DND-41 (cell line): ENCODE results near the gene BACH1.
A peak's percentile ranks its signal among the peaks of the same experiment; 100 is the strongest.

Experiments used
- ATAC-seq: fragments of 200-7000 bp; cut with Tn5 transposase; 3 replicates; pipeline ENCODE4 v1.9.1; 2021; ENCODE audit warnings: low read depth; ENCODE audit not compliant: insufficient read depth
- DNase-seq: peaks from one replicate; pipeline ENCODE4 v3.0.0-alpha.2; 2020
- H2AFZ ChIP-seq: 2 replicates; pipeline ENCODE4 v1.6.0; 2012; ENCODE audit warnings: low read depth, low read length
- H3K27ac ChIP-seq: 2 replicates; pipeline ENCODE4 v1.5.1; 2012; ENCODE audit warnings: low read length, inconsistent platforms
- H3K27me3 ChIP-seq: fragments of 200-600 bp; sonication (generic); 2 replicates; pipeline ENCODE4 v1.6.0; 2012; ENCODE audit warnings: low read length, mild to moderate bottlenecking, inconsistent platforms; ENCODE audit not compliant: insufficient read depth, poor library complexity
- H3K36me3 ChIP-seq: 2 replicates; pipeline ENCODE4 v1.5.1; 2012; ENCODE audit warnings: low read length, inconsistent platforms; ENCODE audit not compliant: insufficient read depth
- H3K4me1 ChIP-seq: 2 replicates; pipeline ENCODE4 v1.5.1; 2012; ENCODE audit warnings: mild to moderate bottlenecking, low read length; ENCODE audit not compliant: insufficient read depth
- H3K4me2 ChIP-seq: 2 replicates; pipeline ENCODE4 v1.6.0; 2012; ENCODE audit warnings: mild to moderate bottlenecking, moderate library complexity, low read length, inconsistent platforms; ENCODE audit not compliant: insufficient read depth
- H3K4me3 ChIP-seq, 2 experiments: fragments of 200-600 bp in 1 of 2; shearing (Covaris generic) in 1 of 2; 2 replicates each; pipeline ENCODE4 v1.5.1; 2012 to 2016; ENCODE audit warnings: inconsistent platforms in 2 of 2, low read length in 2 of 2, mild to moderate bottlenecking in 2 of 2, low read depth in 1 of 2, moderate library complexity in 1 of 2
- H3K79me2 ChIP-seq: 2 replicates; pipeline ENCODE4 v1.6.0; 2012; ENCODE audit warnings: low read length, inconsistent platforms; ENCODE audit not compliant: insufficient read depth
- H3K9ac ChIP-seq: 2 replicates; pipeline ENCODE4 v1.6.0; 2012; ENCODE audit warnings: low read depth, mild to moderate bottlenecking, inconsistent platforms, low read length, moderate library complexity
- H3K9me3 ChIP-seq: 2 replicates; pipeline ENCODE4 v1.5.1; 2012; ENCODE audit warnings: low read length, moderate library complexity, mild to moderate bottlenecking, inconsistent platforms; ENCODE audit not compliant: insufficient read depth, severe bottlenecking
- H4K20me1 ChIP-seq: 2 replicates; pipeline ENCODE4 v1.6.0; 2012; ENCODE audit warnings: low read length; ENCODE audit not compliant: insufficient read depth
- CTCF ChIP-seq: IDR thresholded peaks from 2 replicates; pipeline ENCODE4 v1.5.1; 2012; ENCODE audit warnings: borderline replicate concordance, low read length, moderate library complexity, mild to moderate bottlenecking; ENCODE audit not compliant: poor library complexity, severe bottlenecking; ENCODE audit errors: extremely low read depth
- EZH2 ChIP-seq: IDR thresholded peaks from 3 replicates; pipeline ENCODE4 v1.6.1; 2012; ENCODE audit warnings: borderline replicate concordance, low read depth, mild to moderate bottlenecking, moderate library complexity, low read length, inconsistent platforms; ENCODE audit not compliant: severe bottlenecking

BACH1 gene

GRCh38 chr21:29379517-29380054 is 80.9 kb downstream of the BACH1 start:
- Histone ChIP-seq H3K9me3 (no peaks in the 10 kb centered on the region), H2AFZ (no peak overlapping the region), H3K4me2 (no peak overlapping the region), H3K4me3 (no peak overlapping the region), H4K20me1 (no peaks in the 10 kb centered on the region), H3K36me3 (no peaks in the 10 kb centered on the region), H3K27me3 (no peaks in the 10 kb centered on the region), H3K79me2 (no peaks in the 10 kb centered on the region), H3K27ac (no peak overlapping the region), H3K9ac (no peak overlapping the region), H3K4me1 (peaks cover 20% of the 10 kb centered on the region)
- DNase-seq (no peak), ATAC-seq (no peak)
- TF ChIP-seq EZH2 (no peak), CTCF (no peak)

GRCh38 chr21:29382030-29382654 is 83.4 kb downstream of the BACH1 start:
- Histone ChIP-seq H3K79me2 (no peaks in the 10 kb centered on the region), H3K27me3 (no peaks in the 10 kb centered on the region), H3K9ac (no peak overlapping the region), H3K4me1 (peaks cover 26% of the 10 kb centered on the region), H3K36me3 (0 out of 2 replicates have a peak, but pooled peaks cover 2% of the 10 kb centered on the region), H3K4me2 (no peak overlapping the region), H4K20me1 (no peaks in the 10 kb centered on the region), H2AFZ (no peak overlapping the region), H3K27ac (no peak overlapping the region), H3K4me3 (no peak overlapping the region), H3K9me3 (no peaks in the 10 kb centered on the region)
- DNase-seq = no peak
- TF ChIP-seq EZH2 (no peak), CTCF (no peak)
- ATAC-seq = no peak

- ATAC-seq = peak; percentile 95
- H3K27ac ChIP-seq = peak overlapping the region; percentile 59
- peaks cover 26% of the 10 kb centered on the region for H3K4me1 ChIP-seq
- no peak for TF ChIP-seq CTCF
- no peak for TF ChIP-seq EZH2
- H3K36me3 ChIP-seq = peaks cover 3% of the 10 kb centered on the region; the same call in 1 of the 2 replicates
- peak; percentile 39 for DNase-seq
- no peaks in the 10 kb centered on the region for H4K20me1 ChIP-seq
- H3K79me2 ChIP-seq = no peaks in the 10 kb centered on the region
- no peak overlapping the region for H3K4me3 ChIP-seq
- no peaks in the 10 kb centered on the region for H3K9me3 ChIP-seq
- peak overlapping the region; percentile 19; the same call in 1 of the 2 replicates for H3K9ac ChIP-seq
- H3K27me3 ChIP-seq = no peaks in the 10 kb centered on the region
- H2AFZ ChIP-seq = no peak overlapping the region
- H3K4me2 ChIP-seq = no peak overlapping the region
Measured at GRCh38 chr21:29384683-29385359, 86.1 kb downstream of the BACH1 start.
